Effector memory CD8-positive, alpha-beta T cell (primary cell): ENCODE data around the gene KCNQ1.
A peak's percentile ranks its signal among the peaks of the same experiment; 100 is the strongest.

Experiments
- ATAC-seq: fragments of 150-1000 bp; cut with Tn5 transposase; replicated peaks from 2 replicates; pipeline ENCODE4 v1.10.0; 2021; ENCODE audit warnings: mild to moderate bottlenecking, moderate library complexity
- DNase-seq, 3 experiments: peaks; one replicate each; pipeline ENCODE4 v3.0.0; 2021
- H3K27ac Mint-ChIP-seq, 2 donors: one replicate each; pipeline ENCODE4 v1.8.0; 2022; ENCODE audit warnings: mild to moderate bottlenecking in 2 of 2, mixed read lengths in 2 of 2, moderate library complexity in 2 of 2
- H3K27me3 Mint-ChIP-seq, 2 donors: one replicate each; pipeline ENCODE4 v1.8.0; 2022; ENCODE audit warnings: mixed read lengths in 2 of 2
- H3K36me3 Mint-ChIP-seq: one replicate; pipeline ENCODE4 v1.8.0; 2022; ENCODE audit warnings: mild to moderate bottlenecking, moderate library complexity, mixed read lengths; ENCODE audit not compliant: insufficient read depth
- H3K4me1 Mint-ChIP-seq, 2 donors: one replicate each; pipeline ENCODE4 v1.8.0; 2022; ENCODE audit warnings: low read depth in 2 of 2, mixed read lengths in 2 of 2
- H3K4me3 Mint-ChIP-seq, 2 donors: one replicate each; pipeline ENCODE4 v1.8.0; 2022; ENCODE audit warnings: mild to moderate bottlenecking in 2 of 2, mixed read lengths in 2 of 2, moderate library complexity in 2 of 2
- H3K9me3 Mint-ChIP-seq, 2 donors: one replicate each; pipeline ENCODE4 v1.8.0; 2022; ENCODE audit warnings: mixed read lengths in 2 of 2

KCNQ1 gene

DNA sequence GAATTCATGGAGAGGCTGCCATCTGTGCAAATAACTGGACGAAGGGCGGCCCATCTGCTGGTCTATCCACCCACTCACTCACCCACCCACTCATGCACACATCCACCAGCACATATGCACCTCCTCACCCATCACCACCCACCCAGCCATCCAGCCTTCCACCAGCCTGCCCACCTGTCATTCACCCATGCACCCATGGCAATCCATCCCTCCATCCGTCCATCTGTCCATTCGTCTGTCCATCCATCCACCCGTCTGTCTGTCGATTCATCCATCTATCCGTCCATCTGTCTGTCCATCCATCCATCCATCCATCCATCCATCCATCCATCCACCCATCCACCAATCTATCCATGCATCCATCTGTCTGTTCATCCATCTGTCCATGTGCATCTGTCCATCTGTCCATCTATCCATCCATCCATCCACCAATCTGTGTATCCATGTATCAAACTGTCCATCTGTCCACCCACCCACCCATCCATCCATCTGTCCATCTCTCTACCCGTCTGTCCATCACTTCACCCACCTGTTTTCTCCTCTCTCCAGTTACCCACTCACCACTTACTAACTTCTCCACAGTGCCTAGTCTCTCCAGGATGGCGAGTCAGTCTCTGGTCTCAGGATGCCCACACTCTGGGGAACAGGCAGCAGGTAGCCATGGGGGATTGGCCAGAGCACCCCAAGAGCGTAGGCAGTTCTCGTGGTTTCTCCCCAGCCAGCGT lies 9.4 kb upstream of the KCNQ1 start:
- peaks cover 3% of the 10 kb centered on the region for H3K36me3 Mint-ChIP-seq
- H3K4me1 Mint-ChIP-seq, result peaks cover 0 to 4% of the 10 kb centered on the region in 2 donors
- H3K27me3 Mint-ChIP-seq, result peaks cover 8 to 11% of the 10 kb centered on the region in 2 donors
- no peak for ATAC-seq
- no peak overlapping the region for H3K4me3 Mint-ChIP-seq
- H3K27ac Mint-ChIP-seq, result no peak overlapping the region
- H3K9me3 Mint-ChIP-seq, result no peaks in the 10 kb centered on the region
- DNase-seq, result no peak

DNA sequence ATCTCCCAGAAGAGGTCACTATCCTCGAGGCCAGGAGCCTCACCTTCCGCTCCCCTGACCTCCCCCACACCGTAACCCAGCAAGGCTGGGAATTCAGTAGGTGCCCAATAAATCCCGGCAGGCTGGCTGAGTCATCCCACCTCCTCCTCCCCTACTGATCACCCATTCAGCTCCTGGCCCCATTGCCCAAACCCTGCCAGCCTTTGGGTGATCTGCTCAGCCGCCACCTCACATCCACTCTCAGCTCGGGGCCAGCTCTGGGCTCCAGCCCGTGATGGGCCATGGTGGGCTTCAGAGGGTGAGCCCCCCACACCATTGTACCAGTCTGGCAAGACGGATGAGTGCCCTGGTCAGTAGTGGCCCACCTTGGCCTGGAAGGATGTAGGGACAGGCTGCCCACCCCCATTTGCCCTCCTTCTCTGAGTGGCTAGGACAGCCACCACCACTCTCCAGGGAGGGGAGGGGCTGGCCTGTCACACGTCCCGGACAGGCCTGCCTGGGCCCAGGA lies 8.7 kb upstream of the KCNQ1 start:
- H3K4me3 Mint-ChIP-seq, result no peak overlapping the region
- H3K4me1 Mint-ChIP-seq, result peaks cover 0 to 4% of the 10 kb centered on the region in 2 donors
- DNase-seq, result no peak
- H3K27me3 Mint-ChIP-seq, result peaks cover 8 to 11% of the 10 kb centered on the region in 2 donors
- no peak for ATAC-seq
- H3K27ac Mint-ChIP-seq, result no peak overlapping the region
- H3K36me3 Mint-ChIP-seq, result peaks cover 3% of the 10 kb centered on the region
- H3K9me3 Mint-ChIP-seq, result no peaks in the 10 kb centered on the region

DNA sequence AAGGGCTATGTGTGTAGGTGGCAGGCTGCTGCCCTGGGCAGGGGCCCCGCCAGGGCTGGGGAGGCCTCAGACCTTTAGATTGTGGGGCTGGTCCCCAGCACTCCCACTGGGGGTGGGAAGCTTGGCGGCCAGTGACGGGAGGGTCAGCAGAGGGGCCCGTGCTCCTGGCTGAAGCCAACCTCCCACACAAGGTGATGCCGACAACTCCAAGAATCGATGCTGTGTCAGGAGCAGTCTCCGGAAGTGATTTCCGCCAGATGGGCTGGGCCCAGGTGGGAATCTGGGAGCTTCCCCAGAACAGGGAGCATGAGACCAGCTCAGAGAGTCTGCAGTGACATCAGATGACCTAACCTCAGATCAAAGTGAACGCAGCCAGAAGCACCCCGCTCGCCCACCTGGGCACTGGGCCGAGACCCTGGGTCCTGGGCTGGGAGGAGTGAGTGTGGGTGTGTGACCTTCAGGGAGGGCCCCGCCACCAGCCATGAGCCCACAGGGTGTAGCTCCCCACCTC lies 8.2 kb upstream of the KCNQ1 start:
- Mint-ChIP-seq H3K4me3 (no peak overlapping the region), H3K27ac (no peak overlapping the region), H3K36me3 (peaks cover 2% of the 10 kb centered on the region), H3K4me1 (peaks cover 0 to 2% of the 10 kb centered on the region in 2 donors), H3K27me3 (peaks cover 8 to 11% of the 10 kb centered on the region in 2 donors), H3K9me3 (no peaks in the 10 kb centered on the region)
- DNase-seq (no peak), ATAC-seq (no peak)

DNA sequence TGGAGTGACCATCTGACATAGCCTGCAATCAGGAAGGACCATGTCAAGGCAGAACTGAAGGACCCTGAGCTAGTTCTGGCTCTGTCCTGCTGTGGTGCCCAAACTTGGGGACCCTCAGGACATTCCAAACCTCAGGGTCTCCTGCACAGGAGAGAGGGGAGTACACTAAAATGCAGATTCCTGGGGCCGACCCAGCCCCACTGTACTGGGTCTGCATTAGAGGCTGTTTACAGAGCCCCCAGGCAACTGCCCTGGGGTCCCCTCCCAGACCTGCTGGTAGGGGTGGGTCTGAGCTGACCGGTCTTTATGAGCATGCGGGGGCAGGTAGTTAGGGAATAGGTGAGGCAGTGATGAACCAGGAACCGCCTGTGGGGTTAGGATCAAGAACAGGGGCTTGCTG lies 7.3 kb upstream of the KCNQ1 start:
- DNase-seq (no peak), ATAC-seq (no peak)
- no peak overlapping the region for H3K27ac Mint-ChIP-seq
- peaks cover 8 to 11% of the 10 kb centered on the region in 2 donors for H3K27me3 Mint-ChIP-seq
- no peaks in the 10 kb centered on the region for H3K9me3 Mint-ChIP-seq
- peaks cover 0 to 2% of the 10 kb centered on the region in 2 donors for H3K4me1 Mint-ChIP-seq
- no peaks in the 10 kb centered on the region for H3K36me3 Mint-ChIP-seq
- no peak overlapping the region for H3K4me3 Mint-ChIP-seq

DNA sequence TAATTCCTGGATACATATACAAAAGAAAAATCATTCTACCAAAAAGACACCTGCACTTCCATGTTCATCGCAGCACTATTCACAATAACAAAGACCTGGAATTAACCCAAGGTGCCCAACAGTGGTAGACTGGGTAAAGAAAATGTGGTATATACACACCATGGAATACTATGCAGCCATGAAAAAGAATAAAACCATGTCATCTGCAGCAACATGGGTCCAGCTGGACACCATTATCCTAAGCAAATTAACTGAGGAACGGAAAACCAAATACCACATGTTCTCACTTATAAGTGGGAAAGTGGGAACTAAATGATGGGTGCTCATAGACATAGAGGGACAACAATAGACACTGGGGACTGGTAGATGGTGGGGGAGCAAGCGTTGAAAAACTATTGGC lies 5.0 kb upstream of the KCNQ1 start:
- DNase-seq (no peak), ATAC-seq (no peak)
- Mint-ChIP-seq H3K27me3 (peaks cover 8 to 11% of the 10 kb centered on the region in 2 donors), H3K4me3 (no peak overlapping the region), H3K4me1 (peaks cover 8 to 13% of the 10 kb centered on the region in 2 donors), H3K36me3 (no peaks in the 10 kb centered on the region), H3K9me3 (no peaks in the 10 kb centered on the region), H3K27ac (no peak overlapping the region)

DNA sequence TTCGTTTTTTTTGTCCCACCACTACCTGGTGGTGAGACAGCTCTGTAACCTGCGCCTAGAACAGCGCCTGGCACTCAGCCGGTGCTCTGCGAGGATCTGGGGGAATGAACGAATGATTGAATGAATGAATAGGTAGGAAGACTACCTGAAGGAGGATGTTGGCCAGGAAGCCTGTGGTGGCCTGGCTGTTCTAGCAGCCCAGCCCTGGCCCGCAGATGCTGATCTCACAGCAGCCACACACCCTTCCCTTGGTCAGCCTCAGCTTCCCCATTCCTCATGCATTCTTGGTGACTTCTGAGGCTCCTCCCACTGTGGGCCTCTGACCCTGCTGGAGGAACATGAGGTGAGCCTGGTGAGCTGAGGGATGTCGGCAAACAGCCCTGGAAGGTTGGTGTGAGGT lies 4.2 kb upstream of the KCNQ1 start:
- no peak for ATAC-seq
- H3K4me3 Mint-ChIP-seq, result no peak overlapping the region
- H3K27me3 Mint-ChIP-seq, result peaks cover 8 to 16% of the 10 kb centered on the region in 2 donors
- H3K4me1 Mint-ChIP-seq, result peaks cover 13 to 18% of the 10 kb centered on the region in 2 donors
- no peak for DNase-seq
- H3K27ac Mint-ChIP-seq, result peak overlapping the region in 1 of 2 donors; percentile 31
- H3K36me3 Mint-ChIP-seq, result peaks cover 3% of the 10 kb centered on the region
- H3K9me3 Mint-ChIP-seq, result no peaks in the 10 kb centered on the region

DNA sequence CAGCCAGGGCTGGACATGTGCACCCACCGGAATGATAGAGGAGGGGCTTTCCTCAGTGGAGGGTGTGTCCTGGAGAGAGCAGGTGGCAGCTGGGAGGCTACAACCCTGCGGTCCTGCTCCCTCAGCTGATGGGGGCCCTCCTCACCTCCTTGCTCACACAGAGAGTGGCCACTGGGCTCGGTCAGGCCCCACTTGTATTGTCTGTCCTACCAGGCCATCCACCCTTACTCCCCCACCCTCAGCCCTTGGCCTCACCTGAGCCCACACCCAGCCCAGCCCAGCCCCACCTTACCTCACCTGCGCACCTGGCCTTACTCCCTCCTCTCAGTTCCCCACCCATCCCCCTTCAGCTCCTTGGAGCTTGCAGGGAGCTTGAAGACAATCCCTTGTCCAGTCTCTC lies 3.6 kb upstream of the KCNQ1 start:
- DNase-seq (no peak), ATAC-seq (no peak)
- Mint-ChIP-seq H3K36me3 (peaks cover 3% of the 10 kb centered on the region), H3K4me3 (no peak overlapping the region), H3K4me1 (peaks cover 17 to 18% of the 10 kb centered on the region in 2 donors), H3K27ac (no peak overlapping the region), H3K9me3 (no peaks in the 10 kb centered on the region), H3K27me3 (peaks cover 8 to 21% of the 10 kb centered on the region in 2 donors)

DNA sequence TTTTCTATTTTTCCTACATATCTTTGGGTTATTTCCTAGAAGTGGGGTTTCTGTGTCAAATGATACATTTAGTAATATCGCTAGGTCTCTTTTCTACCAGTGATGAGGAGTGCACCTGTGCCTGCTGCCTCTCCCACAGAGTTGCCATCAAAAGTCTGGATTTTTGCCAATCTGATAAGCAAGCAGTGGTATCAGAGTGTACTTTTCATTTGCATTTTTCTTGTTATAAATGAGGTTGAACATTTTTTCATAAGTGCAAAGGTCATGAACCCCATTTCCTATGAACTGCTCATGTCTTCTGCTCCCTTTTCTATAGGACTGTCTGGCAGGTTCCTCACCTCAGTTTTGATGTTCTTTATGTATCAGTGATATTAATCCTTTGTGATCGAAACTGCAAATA lies 2.2 kb upstream of the KCNQ1 start:
- ATAC-seq (peak; percentile 54), DNase-seq (no peak)
- H3K27ac Mint-ChIP-seq, result no peak overlapping the region
- peaks cover 4 to 24% of the 10 kb centered on the region in 2 donors for H3K27me3 Mint-ChIP-seq
- H3K4me3 Mint-ChIP-seq, result peak overlapping the region in 1 of 2 donors; percentile 53
- H3K4me1 Mint-ChIP-seq, result peaks cover 22 to 27% of the 10 kb centered on the region in 2 donors
- peaks cover 3% of the 10 kb centered on the region for H3K36me3 Mint-ChIP-seq
- H3K9me3 Mint-ChIP-seq, result no peaks in the 10 kb centered on the region

DNA sequence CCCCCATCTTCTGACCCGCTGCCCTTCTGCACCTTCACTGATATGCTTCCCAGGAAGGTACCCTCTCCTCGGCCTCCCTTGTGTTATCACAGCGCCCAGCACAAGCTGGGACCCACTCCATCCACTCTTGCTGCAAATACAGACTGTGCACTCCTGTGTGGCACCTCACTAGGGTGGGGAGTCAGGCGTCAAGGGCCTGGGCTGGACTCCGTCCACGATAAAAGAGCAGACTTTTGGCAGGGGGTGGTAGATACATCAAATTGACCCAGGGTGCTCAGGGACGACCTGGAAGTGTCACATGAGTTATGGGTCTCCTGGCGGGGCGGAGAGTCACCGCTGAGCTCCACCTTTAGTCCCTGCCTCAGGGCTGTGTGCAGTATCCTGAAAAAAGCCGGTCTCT lies 1.4 kb upstream of the KCNQ1 start:
- Mint-ChIP-seq H3K9me3 (no peaks in the 10 kb centered on the region), H3K36me3 (peaks cover 3% of the 10 kb centered on the region), H3K27me3 (peaks cover 0 to 23% of the 10 kb centered on the region in 2 donors), H3K27ac (no peak overlapping the region), H3K4me3 (peak overlapping the region; percentile 53 to 63), H3K4me1 (peaks cover 22 to 27% of the 10 kb centered on the region in 2 donors)
- DNase-seq (no peak), ATAC-seq (no peak)

DNA sequence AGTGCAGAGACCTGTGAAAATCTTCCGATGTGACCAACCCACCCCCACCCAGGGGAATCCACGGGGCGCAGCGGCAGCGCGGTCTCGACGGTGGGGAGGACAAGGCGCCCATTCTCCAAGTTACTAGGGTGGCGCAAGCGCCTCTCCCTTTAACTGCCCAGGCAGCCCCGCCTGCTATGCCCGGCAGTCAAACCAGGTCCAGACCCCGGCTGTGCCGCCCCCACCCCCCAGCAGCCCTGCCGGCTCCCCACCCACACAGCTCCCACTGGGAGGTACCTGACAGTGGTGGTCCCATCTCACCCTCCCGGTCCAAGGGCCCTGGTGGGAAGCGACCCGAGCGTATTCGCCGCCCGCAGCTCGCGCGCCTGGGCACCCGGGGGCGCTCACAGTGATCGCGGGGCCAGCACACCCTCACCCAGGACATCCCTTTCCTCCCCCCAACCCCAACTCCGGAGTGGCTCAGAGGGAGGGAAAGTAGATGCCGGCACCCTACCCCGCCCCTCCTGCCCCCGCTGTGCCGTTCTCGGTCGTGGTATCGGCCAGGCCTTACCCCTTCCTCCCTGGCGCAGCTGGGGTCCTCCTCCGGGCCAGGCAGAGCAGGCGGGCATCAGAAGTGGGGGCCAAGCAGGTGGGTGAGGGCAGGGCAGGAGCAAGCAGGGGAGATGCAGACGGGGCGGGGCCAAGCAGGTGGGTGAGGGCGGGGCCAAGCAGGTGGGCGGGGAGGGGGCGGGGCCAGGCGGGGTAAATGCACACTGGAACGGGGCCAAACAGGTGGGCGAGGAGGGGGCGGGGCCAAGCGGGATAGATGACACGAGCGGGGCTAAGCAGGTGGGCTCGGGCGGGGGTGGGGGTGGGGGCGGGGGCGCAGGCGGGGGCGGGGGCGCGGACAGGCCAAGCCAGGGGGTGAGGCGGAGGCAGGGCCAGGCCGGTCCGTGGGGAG lies 657 bp upstream of the KCNQ1 start, which contains the start of gene TRPM5:
Gene TRPM5 (minus strand): TSS at position 634 of the 940 bp plus-strand sequence. CDS start 21,478 bp downstream, outside the sequence.
- Mint-ChIP-seq H3K27ac (peak within 1 kb of the TSS in 1 of 2 donors; percentile 59), H3K9me3 (no peaks in the 10 kb centered on the region), H3K4me1 (peaks cover 22 to 27% of the 10 kb centered on the region in 2 donors), H3K36me3 (peaks cover 3% of the 10 kb centered on the region), H3K4me3 (peak within 1 kb of the TSS; percentile 83 to 91), H3K27me3 (peaks cover 5 to 29% of the 10 kb centered on the region in 2 donors)
- DNase-seq (peak; percentile 35 to 44 (median 42)), ATAC-seq (peak; percentile 38)

DNA sequence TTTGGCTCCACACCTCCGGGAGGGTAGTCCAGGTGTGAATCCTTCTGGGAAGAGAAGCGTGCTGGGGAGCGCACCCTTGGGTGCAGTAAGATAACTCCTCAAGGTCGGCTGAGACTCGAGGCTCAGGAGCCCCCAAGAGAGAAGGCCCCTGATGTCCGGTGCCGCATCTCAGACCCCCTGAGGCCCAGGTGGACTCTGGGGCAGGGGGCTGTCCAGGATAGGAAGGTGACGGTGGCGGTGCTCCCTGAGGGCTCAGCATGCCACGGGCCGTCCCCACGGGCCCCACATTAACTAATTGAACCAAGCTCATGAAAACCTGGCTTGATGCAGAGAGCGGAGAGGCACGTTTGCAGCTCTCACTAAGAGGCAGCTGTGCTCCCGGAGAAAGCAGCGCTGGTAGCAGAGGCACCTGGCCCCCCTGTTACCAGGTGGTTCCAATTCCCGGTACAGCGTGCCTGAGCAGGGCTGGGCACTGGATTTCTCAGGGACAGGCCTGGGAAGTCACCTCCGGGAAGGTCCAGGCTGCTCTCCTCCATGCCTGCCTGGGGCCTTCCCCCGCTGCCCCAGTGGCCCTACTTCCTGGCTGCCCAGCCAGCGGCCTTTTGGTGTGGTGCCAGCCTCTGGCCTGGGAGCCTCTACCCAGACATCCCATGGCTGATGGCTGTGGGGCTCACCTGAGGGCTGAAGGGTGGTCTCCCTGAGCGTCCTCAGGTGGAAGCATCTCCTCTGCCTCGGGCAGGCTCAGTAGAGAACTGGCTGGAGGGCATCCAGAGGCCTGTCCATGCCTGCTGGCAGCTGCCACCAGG lies 1.1 kb downstream of the KCNQ1 start:
- Mint-ChIP-seq H3K27ac (peak overlapping the region in 1 of 2 donors; percentile 59), H3K27me3 (peaks cover 5 to 29% of the 10 kb centered on the region in 2 donors), H3K4me3 (peak overlapping the region; percentile 83 to 91), H3K36me3 (peaks cover 3% of the 10 kb centered on the region), H3K4me1 (peaks cover 22 to 27% of the 10 kb centered on the region in 2 donors), H3K9me3 (no peaks in the 10 kb centered on the region)
- DNase-seq (no peak), ATAC-seq (no peak)

DNA sequence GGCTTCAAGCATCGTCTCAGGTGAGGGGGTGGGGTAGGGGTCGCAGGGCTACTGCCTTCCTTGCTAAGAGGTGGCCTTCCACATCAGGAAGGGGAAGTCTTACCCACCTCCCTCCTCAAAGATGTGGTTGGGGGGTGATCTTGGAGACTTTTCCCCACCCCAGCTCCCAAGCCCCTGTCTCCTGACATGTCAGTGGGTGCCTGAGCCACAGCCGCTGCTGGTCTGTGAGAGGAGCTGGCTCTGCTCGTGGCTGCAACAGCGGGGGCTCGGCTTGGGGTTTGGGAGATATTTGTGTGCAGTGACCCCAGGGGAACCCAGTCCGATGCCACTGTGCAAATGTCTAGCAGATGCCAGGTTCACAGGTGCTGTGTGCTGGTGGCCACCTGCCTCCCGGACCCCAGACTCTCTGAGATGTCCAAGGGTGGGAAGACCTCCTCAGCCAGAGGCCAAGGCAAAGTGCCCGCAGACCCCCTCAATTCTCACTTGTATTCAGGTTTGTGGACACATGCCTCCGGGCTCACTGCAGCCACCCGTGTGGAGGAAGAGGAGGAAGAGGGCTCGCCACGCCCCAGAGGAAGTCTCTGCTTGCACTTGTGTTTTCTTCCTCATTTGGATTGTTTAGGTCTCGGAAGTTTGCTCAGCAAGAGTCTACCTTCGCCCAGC lies 1.9 kb downstream of the KCNQ1 start:
- DNase-seq, result no peak
- Mint-ChIP-seq H3K27me3 (peaks cover 5 to 29% of the 10 kb centered on the region in 2 donors), H3K9me3 (no peaks in the 10 kb centered on the region), H3K36me3 (peaks cover 3% of the 10 kb centered on the region), H3K4me1 (peaks cover 22 to 27% of the 10 kb centered on the region in 2 donors), H3K27ac (peak overlapping the region in 1 of 2 donors; percentile 32), H3K4me3 (peak overlapping the region; percentile 56 to 91)
- no peak for ATAC-seq
